ENCODE data around the gene TMEM213. TPM values are rescaled to one million over a fixed set of nuclear protein-coding genes. Genes with fewer than 3 reads are reported as not detected.

Gene TMEM213
- total RNA-seq, 1 experiment from 2014 or later, result not detected

- H3K27me3 ChIP-seq (ENCODE audit: control insufficient read depth, insufficient read depth, low read length), result no peaks in the 10 kb centered on the region
- H3K9me3 ChIP-seq (ENCODE audit: control insufficient read depth, insufficient read depth, low read depth, low read length), result no peaks in the 10 kb centered on the region
- no peak overlapping the region for H3K27ac ChIP-seq (ENCODE audit: low read length)
- no TSS peak for BruUV-seq (replicated peaks)
- H3K36me3 ChIP-seq (ENCODE audit: control insufficient read depth, insufficient read depth, low read length), result no peaks in the 10 kb centered on the region
- intact Hi-C loops (cut with micrococcal nuclease; ENCODE audit: unreplicated experiment) (no loop called here), in situ Hi-C loops (cut with HindIII; ENCODE audit: low pct_unique_long_range_greater_than_20kb, low sequenced_read_pairs) (no loop called here)
- ATAC-seq, result no peak
- no peak overlapping the region for H3K4me3 ChIP-seq (ENCODE audit: low read depth in 2 of 2, low read length in 2 of 2)
- no peak for TF ChIP-seq CTCF (IDR thresholded peaks at IDR 0.05)
- no peak for TF ChIP-seq TCF7L2 (IDR thresholded peaks at IDR 0.05; ENCODE audit: low read depth, low read length)
- TF ChIP-seq POLR2AphosphoS5 (IDR thresholded peaks at IDR 0.05; ENCODE audit: low read depth, low read length), result no peak
- no peak for TF ChIP-seq REST (IDR thresholded peaks at IDR 0.05; ENCODE audit: insufficient read depth in 1 of 2, low read depth in 2 of 2, low read length in 1 of 2)
- no peak for TF ChIP-seq SIN3A (IDR thresholded peaks at IDR 0.05; ENCODE audit: borderline replicate concordance, insufficient read depth, low read depth, low read length)
- H3K4me1 ChIP-seq (ENCODE audit: control insufficient read depth, insufficient read depth, low read length), result no peaks in the 10 kb centered on the region; the same call in 1 of the 2 replicates
- ChIA-PET CTCF (no interaction called here), POLR2A (no interaction called here)
- DNase-seq (ENCODE audit: low read depth, low spot score), result no peak
Measured at GRCh38 chr7:138871065-138871813, 73.4 kb downstream of the TMEM213 start.

GRCh38 chr7:138871814-138872090 is 74.0 kb downstream of the TMEM213 start:
- no TSS peak for BruUV-seq (replicated peaks)
- Histone ChIP-seq H3K27me3 (ENCODE audit: control insufficient read depth, insufficient read depth, low read length) (no peaks in the 10 kb centered on the region), H3K36me3 (ENCODE audit: control insufficient read depth, insufficient read depth, low read length) (no peaks in the 10 kb centered on the region), H3K27ac (ENCODE audit: low read length) (no peak overlapping the region), H3K4me1 (ENCODE audit: control insufficient read depth, insufficient read depth, low read length) (no peaks in the 10 kb centered on the region; the same call in 1 of the 2 replicates), H3K9me3 (ENCODE audit: control insufficient read depth, insufficient read depth, low read depth, low read length) (no peaks in the 10 kb centered on the region), H3K4me3 (ENCODE audit: low read depth in 2 of 2, low read length in 2 of 2) (no peak overlapping the region)
- TF ChIP-seq SIN3A (IDR thresholded peaks at IDR 0.05; ENCODE audit: borderline replicate concordance, insufficient read depth, low read depth, low read length) (no peak), REST (IDR thresholded peaks at IDR 0.05; ENCODE audit: insufficient read depth in 1 of 2, low read depth in 2 of 2, low read length in 1 of 2) (no peak), CTCF (IDR thresholded peaks at IDR 0.05) (no peak), POLR2AphosphoS5 (IDR thresholded peaks at IDR 0.05; ENCODE audit: low read depth, low read length) (no peak), TCF7L2 (IDR thresholded peaks at IDR 0.05; ENCODE audit: low read depth, low read length) (no peak)
- ChIA-PET POLR2A (no interaction called here), CTCF (no interaction called here)
- DNase-seq (ENCODE audit: low read depth, low spot score) (no peak), ATAC-seq (no peak)
- in situ Hi-C loops (cut with HindIII; ENCODE audit: low pct_unique_long_range_greater_than_20kb, low sequenced_read_pairs), result no loop called here
- intact Hi-C loops (cut with micrococcal nuclease; ENCODE audit: unreplicated experiment), result no loop called here
